Effector memory CD4-positive, alpha-beta T cell (primary cell): ENCODE results near the gene KIFC1.
A peak's percentile ranks its signal among the peaks of the same experiment; 100 is the strongest.

Experiments used
- DNase-seq, 3 donors: peaks; one replicate each; pipeline ENCODE4 v3.0.0-alpha.2; 2020
- H3K27ac ChIP-seq: 2 replicates; pipeline ENCODE4 v1.7.0; 2013; ENCODE audit warnings: mild to moderate bottlenecking, low read length, moderate library complexity; ENCODE audit not compliant: insufficient read depth, poor library complexity, severe bottlenecking
- H3K27me3 ChIP-seq: replicated peaks from 2 replicates; pipeline ENCODE4 v1.7.0; 2013; ENCODE audit warnings: mild to moderate bottlenecking, low read length; ENCODE audit not compliant: insufficient read depth, control insufficient read depth, poor library complexity, severe bottlenecking
- H3K36me3 ChIP-seq: 2 replicates; pipeline ENCODE4 v1.7.0; 2013; ENCODE audit warnings: mild to moderate bottlenecking, low read length, moderate library complexity; ENCODE audit not compliant: control insufficient read depth, insufficient read depth
- H3K4me1 ChIP-seq: 2 replicates; pipeline ENCODE4 v1.7.0; 2013; ENCODE audit warnings: low read length, mild to moderate bottlenecking; ENCODE audit not compliant: control insufficient read depth, insufficient read depth, poor library complexity, severe bottlenecking
- H3K4me3 ChIP-seq: 2 replicates; pipeline ENCODE4 v1.7.0; 2013; ENCODE audit warnings: low read length, low read depth, mild to moderate bottlenecking; ENCODE audit not compliant: insufficient read depth, poor library complexity, severe bottlenecking
- H3K9me3 ChIP-seq: 2 replicates; pipeline ENCODE4 v1.7.0; 2013; ENCODE audit warnings: mild to moderate bottlenecking, low read length, moderate library complexity; ENCODE audit not compliant: control insufficient read depth

KIFC1 gene

DNA sequence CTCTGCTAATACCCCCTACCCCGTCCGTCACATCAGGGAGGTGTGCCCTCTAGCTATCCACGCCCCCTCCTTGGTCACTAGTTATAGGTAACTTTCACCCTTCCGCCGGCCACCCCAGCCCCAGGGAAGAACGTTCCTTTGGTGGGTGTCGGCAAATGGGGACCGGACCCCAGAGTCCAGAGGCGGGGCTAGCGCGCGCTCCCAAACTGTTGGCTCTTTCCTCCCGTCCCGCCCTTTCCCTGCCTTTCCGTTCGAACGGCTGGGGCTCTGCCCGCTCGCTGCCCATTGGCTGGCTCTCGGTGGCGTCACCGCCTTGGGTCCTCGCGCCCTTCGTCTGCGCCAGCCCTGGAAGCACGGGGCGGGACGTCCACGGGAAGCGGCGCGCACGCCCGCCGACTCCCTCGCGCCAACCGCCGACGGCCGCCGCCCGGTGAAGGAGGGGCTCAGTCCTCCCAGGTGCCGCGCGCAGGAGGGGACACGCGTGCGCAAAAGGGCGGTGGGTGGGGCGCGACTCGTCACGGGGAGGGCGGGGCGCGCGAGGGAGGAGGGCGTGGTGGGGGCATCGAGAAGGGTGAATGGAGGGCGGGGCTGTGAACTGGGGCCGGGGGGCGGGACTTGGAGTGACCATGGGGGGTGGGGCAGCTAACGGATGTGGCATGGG lies 18.6 kb downstream of the KIFC1 start:
- peak; percentile 97 to 98 (median 97) for DNase-seq
- H3K4me1 ChIP-seq, result peaks cover 33% of the 10 kb centered on the region
- no peaks in the 10 kb centered on the region for H3K27me3 ChIP-seq
- peak overlapping the region; percentile 99 for H3K27ac ChIP-seq
- H3K36me3 ChIP-seq, result peaks cover 28% of the 10 kb centered on the region
- H3K4me3 ChIP-seq, result peak overlapping the region; percentile 70
- no peaks in the 10 kb centered on the region for H3K9me3 ChIP-seq

DNA sequence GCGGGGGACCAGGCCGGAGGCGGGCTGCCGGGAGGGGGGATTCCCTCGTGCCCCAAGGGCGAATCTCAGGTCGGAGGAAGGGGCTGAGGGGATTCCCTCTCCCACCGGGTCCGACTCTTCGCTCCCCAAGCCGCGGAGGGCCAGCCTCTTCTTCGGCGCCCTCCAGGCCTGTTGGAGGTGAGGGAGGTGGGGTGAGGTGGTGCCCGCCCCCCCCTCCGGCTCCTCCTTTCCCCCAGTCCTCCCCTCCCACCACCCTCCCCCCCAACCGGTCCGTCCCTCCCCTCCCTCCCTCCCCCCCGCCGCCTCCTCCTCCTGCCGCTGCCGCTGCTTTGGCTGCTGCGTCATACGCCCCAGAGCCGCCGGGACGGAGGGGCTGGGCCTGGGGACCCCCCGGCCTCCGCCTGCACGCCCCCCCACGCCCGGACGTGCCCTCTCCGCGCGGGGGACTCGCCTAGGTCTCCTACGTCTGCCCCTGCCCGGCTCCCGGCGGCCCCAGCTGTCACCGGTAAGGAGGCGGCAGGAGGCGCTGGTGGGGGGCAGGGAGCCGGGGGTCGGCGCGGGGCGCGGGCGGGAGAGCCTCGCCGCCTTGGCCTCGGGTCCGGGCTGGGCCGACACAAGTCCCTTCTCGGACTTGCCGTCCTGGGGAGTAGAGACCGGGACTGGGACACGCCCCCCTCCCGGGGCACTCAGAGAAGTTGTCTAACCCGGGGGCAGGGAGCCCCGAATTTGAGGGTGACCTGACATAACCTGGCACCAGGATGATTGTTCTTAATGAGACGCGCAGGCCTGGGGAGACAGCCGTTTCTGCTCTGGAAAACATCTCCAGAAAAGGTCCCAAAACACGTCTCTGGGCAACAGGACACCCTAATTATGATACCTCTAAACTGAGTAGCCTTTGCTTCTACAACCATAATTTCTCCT lies 19.3 kb downstream of the KIFC1 start, which contains the start of gene PHF1:
Gene PHF1, plus strand, starts transcription at position 304 of the 921 bp plus-strand sequence. CDS start 1,250 bp downstream, outside the sequence.
- no peak for DNase-seq
- Histone ChIP-seq H3K9me3 (no peaks in the 10 kb centered on the region), H3K36me3 (peaks cover 36% of the 10 kb centered on the region), H3K27ac (peak within 1 kb of the TSS; percentile 99), H3K4me1 (peaks cover 40% of the 10 kb centered on the region), H3K27me3 (no peaks in the 10 kb centered on the region), H3K4me3 (peak within 1 kb of the TSS; percentile 89)

DNA sequence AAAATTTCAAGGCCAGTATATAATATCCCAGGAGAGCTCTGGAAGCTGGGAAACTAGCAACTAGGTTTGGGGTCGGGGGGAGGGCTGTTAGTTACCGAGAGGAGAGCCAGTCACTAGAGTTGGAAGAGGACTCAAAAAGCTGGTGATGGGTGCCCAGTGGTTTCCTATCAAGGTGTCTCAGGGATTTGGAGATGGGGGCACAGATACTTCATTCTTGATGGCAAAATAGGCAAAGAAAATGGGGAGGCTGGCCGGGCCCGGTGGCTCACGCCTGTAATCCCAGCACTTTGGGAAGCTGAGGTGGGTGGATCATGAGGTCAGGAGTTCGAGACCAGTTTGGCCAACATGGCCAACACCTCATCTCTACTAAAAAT lies 20.0 kb downstream of the KIFC1 start:
- Histone ChIP-seq H3K27me3 (no peaks in the 10 kb centered on the region), H3K27ac (peak overlapping the region; percentile 99), H3K4me1 (peaks cover 46% of the 10 kb centered on the region), H3K9me3 (no peaks in the 10 kb centered on the region), H3K4me3 (peak overlapping the region; percentile 89), H3K36me3 (peaks cover 39% of the 10 kb centered on the region)
- DNase-seq, result no peak

DNA sequence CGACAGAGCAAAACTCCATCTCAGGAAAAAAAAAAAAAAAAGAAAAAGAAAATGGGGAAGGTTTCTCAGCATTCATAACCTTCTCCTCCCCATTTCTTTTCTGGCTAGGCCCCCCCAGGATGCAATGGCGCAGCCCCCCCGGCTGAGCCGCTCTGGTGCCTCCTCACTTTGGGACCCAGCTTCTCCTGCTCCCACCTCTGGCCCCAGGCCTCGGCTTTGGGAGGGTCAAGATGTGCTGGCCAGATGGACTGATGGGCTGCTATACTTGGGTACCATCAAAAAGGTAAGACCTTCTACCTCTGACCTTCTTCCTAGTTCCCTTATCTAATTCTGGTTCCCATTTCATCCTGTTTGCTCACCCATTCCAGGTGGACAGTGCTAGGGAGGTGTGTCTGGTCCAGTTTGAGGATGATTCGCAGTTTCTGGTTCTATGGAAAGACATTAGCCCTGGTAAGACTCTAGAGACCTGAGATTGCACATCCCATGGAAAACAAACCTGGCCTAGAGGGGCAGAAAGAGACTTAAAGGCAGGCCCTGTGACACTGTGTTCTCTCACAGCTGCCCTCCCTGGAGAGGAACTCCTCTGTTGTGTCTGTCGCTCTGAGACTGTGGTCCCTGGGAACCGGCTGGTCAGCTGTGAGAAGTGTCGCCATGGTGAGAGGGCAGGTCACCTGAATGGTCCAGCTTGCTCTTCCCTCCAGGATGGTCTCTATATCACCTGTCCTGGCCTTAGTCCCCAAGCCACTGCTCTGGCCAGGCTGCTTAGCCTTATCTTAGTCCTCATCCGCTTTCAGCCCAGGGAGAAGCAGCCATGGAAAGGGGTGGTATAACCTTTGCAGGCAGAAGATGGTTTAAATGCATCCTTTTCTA lies 20.8 kb downstream of the KIFC1 start:
- H3K27ac ChIP-seq, result peak overlapping the region; percentile 99
- peaks cover 49% of the 10 kb centered on the region for H3K4me1 ChIP-seq
- peaks cover 39% of the 10 kb centered on the region for H3K36me3 ChIP-seq
- no peak for DNase-seq
- no peaks in the 10 kb centered on the region for H3K27me3 ChIP-seq
- no peak overlapping the region for H3K4me3 ChIP-seq
- no peaks in the 10 kb centered on the region for H3K9me3 ChIP-seq

DNA sequence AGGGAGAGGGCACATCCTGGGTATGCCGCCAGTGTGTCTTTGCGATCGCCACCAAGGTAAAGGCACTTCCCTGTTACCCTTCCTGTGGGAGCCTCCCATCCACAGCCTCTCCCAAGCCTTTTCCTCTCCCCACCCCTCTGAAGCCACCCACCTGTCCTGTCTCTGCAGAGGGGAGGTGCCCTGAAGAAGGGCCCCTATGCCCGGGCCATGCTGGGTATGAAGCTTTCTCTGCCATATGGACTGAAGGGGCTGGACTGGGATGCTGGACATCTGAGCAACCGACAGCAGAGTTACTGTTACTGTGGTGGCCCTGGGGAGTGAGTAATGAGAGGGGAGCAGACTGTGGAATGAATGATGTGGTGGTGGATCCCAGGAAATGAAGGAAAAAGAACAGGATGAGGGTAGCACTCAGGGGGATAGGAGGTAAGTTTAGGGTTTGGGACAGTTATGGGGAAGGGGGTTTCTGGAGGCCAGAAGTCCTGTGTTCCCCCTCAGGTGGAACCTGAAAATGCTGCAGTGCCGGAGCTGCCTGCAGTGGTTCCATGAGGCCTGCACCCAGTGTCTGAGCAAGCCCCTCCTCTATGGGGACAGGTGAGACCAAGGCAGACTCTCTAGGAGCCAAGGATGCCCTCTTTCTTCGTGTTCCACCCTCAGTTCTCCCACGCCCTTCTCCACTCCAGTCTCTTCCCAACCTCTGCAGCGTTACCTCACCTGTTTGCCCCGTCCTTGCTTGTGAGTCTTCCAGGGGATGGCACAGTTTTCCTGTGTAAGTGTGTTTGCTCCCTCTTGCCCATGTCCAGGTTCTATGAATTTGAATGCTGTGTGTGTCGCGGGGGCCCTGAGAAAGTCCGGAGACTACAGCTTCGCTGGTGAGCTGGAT lies 21.9 kb downstream of the KIFC1 start:
- H3K4me3 ChIP-seq, result no peak overlapping the region
- H3K9me3 ChIP-seq, result no peaks in the 10 kb centered on the region
- peaks cover 39% of the 10 kb centered on the region for H3K36me3 ChIP-seq
- peaks cover 51% of the 10 kb centered on the region for H3K4me1 ChIP-seq
- H3K27me3 ChIP-seq, result no peaks in the 10 kb centered on the region
- DNase-seq, result no peak
- peak overlapping the region; percentile 99 for H3K27ac ChIP-seq

DNA sequence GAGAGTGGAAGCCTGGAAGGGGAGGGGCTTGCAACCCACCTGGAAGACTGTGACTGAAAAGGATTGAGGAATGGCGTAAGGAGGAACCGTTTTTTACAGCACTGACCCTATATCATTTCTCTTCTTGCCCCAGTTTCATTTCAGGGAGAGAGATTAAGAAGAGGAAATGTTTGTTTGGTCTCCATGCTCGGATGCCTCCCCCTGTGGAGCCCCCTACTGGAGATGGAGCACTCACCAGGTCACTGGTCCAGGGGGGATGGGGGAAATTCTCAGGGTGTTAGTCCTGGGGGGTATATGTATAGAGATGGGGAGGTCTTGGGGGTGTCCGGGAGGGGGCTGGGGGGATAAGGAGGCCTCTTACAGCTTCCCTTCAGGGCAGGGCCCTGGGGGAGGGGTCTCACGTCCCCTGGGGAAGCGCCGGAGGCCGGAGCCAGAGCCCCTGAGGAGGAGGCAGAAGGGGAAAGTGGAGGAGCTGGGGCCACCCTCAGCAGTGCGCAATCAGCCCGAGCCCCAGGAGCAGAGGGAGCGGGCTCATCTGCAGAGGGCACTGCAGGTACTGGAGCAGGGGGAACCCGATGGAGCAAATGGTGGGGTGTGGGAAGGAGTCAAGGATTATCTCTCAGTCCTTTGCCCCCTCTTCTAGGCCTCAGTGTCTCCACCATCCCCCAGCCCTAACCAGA lies 23.1 kb downstream of the KIFC1 start:
- Histone ChIP-seq H3K27me3 (no peaks in the 10 kb centered on the region), H3K27ac (no peak overlapping the region), H3K9me3 (no peaks in the 10 kb centered on the region), H3K36me3 (peaks cover 39% of the 10 kb centered on the region), H3K4me3 (no peak overlapping the region), H3K4me1 (peaks cover 56% of the 10 kb centered on the region)
- no peak for DNase-seq

DNA sequence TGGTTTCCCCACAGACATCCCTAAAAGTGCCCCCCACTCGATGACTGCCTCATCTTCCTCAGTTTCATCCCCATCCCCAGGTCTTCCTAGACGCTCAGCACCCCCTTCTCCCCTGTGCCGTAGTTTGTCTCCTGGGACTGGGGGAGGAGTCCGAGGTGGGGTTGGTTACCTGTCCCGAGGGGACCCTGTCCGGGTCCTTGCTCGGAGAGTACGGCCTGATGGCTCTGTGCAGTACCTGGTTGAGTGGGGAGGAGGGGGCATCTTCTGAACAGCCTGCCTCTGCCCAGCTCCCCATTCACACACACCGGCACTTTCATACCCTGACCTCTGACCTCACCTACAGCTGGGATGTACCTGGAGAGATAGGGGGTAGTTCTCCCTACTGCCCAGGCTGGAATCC lies 24.2 kb downstream of the KIFC1 start:
- Histone ChIP-seq H3K36me3 (peaks cover 39% of the 10 kb centered on the region), H3K4me1 (peaks cover 54% of the 10 kb centered on the region), H3K4me3 (no peak overlapping the region), H3K9me3 (no peaks in the 10 kb centered on the region), H3K27me3 (no peaks in the 10 kb centered on the region), H3K27ac (peak overlapping the region; percentile 95)
- DNase-seq, result no peak

DNA sequence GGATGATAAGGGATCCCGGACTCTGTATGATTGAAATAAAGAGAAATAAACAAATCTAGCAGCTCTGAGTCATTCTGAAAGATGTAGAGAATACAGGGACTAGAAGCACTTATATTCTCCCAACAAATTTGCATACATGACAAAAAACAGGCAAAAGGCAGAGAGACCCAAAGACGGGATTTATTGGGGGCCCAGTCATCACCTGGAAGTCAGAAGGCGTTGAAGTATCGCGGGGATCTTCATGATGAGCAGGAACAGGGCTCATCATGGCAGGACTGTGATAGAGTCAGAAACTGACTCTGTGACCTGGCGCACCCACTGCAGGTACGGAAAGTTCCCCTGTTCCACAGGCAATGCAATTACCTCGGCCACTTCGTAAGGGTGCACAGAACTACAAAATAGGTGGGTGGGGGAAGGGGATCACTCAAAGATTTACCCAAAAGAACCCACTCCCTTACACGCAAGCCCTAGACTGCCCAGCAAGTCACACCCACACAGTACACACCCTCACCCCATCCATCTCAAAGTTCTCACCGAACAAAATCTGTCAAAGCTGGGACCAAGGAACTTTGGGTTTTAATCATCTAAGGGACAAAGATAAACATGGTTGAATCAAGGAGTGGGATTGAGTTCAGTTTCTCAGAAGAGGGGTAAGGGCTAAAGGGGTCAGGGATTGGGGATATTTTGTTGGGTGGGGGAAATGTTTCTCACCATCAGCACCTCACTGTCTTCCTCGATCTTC lies 24.9 kb downstream of the KIFC1 start:
- H3K4me1 ChIP-seq, result peaks cover 51% of the 10 kb centered on the region
- DNase-seq, result no peak

More for the DNA sequence above, 24.9 kb downstream of the KIFC1 start:
- Histone ChIP-seq H3K36me3 (peaks cover 39% of the 10 kb centered on the region), H3K27ac (peak overlapping the region; percentile 95), H3K9me3 (no peaks in the 10 kb centered on the region), H3K27me3 (no peaks in the 10 kb centered on the region), H3K4me3 (peak overlapping the region; percentile 63)
